Activated CD4-positive, alpha-beta memory T cell treated with anti-CD3 and anti-CD28 coated beads for 36 hours (primary cell): ENCODE measurements around the gene CUEDC1. TPM values are rescaled to one million over a fixed set of nuclear protein-coding genes. Genes with fewer than 3 reads are reported as not detected.

Experiments used
- CTCF ChIA-PET: fragments of 350-600 bp; sonication (Branson Sonifier 250); formaldehyde crosslinking; loops from one replicate; lab custom pipeline; 2021; ENCODE audit warnings: antibody characterized with exemption, inconsistent platforms; lab: Charles Lee
- POLR2A ChIA-PET: fragments of 350-600 bp; sonication (Branson Sonifier 250); formaldehyde crosslinking; loops from one replicate; lab custom pipeline; 2021; ENCODE audit warnings: antibody characterized with exemption; lab: Charles Lee
- DNase-seq: peaks from one replicate; pipeline ENCODE4 v3.0.0-alpha.2; 2020
- H3K27ac Mint-ChIP-seq: one replicate; pipeline ENCODE4 v1.8.0; 2021; ENCODE audit warnings: mixed read lengths
- H3K27me3 Mint-ChIP-seq: one replicate; pipeline ENCODE4 v1.8.0; 2021; ENCODE audit warnings: mixed read lengths
- H3K36me3 Mint-ChIP-seq: one replicate; pipeline ENCODE4 v1.8.0; 2021; ENCODE audit warnings: mixed read lengths
- H3K4me1 Mint-ChIP-seq: one replicate; pipeline ENCODE4 v1.8.0; 2021; ENCODE audit warnings: low read depth, mixed read lengths
- H3K4me3 Mint-ChIP-seq: one replicate; pipeline ENCODE4 v1.8.0; 2021; ENCODE audit warnings: mild to moderate bottlenecking, mixed read lengths
- H3K9me3 Mint-ChIP-seq: one replicate; pipeline ENCODE4 v1.8.0; 2021; ENCODE audit warnings: mixed read lengths
- intact Hi-C: fragments of 100-400 bp; cut with micrococcal nuclease; formaldehyde crosslinking; loops from one replicate; pipeline ENCODE4 v1.15.1; 2023
- total RNA-seq, 2 experiments: library from RNA; stranded (reverse); gene quantifications; one replicate each; pipeline ENCODE4 v1.2.3, GENCODE V29; 2021

Gene CUEDC1
- total RNA-seq, 2 experiments from 2014 or later, result 0.29 to 0.36 TPM

GRCh38 chr17:57994436-57994835 lies 39.2 kb upstream of the CUEDC1 start:
- Mint-ChIP-seq H3K4me3 (no peak overlapping the region), H3K4me1 (peaks cover 64% of the 10 kb centered on the region), H3K9me3 (no peaks in the 10 kb centered on the region), H3K27ac (peak overlapping the region; percentile 3), H3K36me3 (peaks cover 20% of the 10 kb centered on the region), H3K27me3 (no peaks in the 10 kb centered on the region)
- CTCF ChIA-PET, result interaction anchor here (0.7 to 10.7 kb wide), 11 partner anchors 9 to 160 kb away, joined by 3 to 170 read pairs (median 5); partner anchors contain the start of genes MRPS23 and SRSF1
- DNase-seq, result no peak
- POLR2A ChIA-PET, result interaction anchor here (0.7 to 3.7 kb wide), 2 partner anchors 12 to 39 kb away, joined by 3 to 32 read pairs; partner anchors contain the start of genes CUEDC1 and SRSF1
- intact Hi-C loops, result loop anchor here (2.0 kb wide), 1 partner anchor 46 kb away; no protein-coding TSS in a partner anchor

GRCh38 chr17:57993471-57994365 lies 38.5 kb upstream of the CUEDC1 start:
- no peak overlapping the region for H3K4me3 Mint-ChIP-seq
- no peak overlapping the region for H3K27ac Mint-ChIP-seq
- peaks cover 14% of the 10 kb centered on the region for H3K36me3 Mint-ChIP-seq
- CTCF ChIA-PET, result interaction anchor here (0.6 to 10.7 kb wide), 9 partner anchors 9 to 192 kb away, joined by 3 to 170 read pairs (median 5); partner anchors contain the start of genes MRPS23 and SRSF1
- DNase-seq, result no peak
- POLR2A ChIA-PET, result interaction anchor here (0.7 to 1.1 kb wide), 5 partner anchors 9 to 38 kb away, joined by 3 to 6 read pairs (median 4); partner anchors contain the start of genes CUEDC1 and SRSF1
- H3K9me3 Mint-ChIP-seq, result no peaks in the 10 kb centered on the region
- intact Hi-C loops, result loop anchor here (2.0 kb wide), 1 partner anchor 45 kb away; no protein-coding TSS in a partner anchor
- no peaks in the 10 kb centered on the region for H3K27me3 Mint-ChIP-seq
- peaks cover 64% of the 10 kb centered on the region for H3K4me1 Mint-ChIP-seq

GRCh38 chr17:57991537-57991936 lies 36.3 kb upstream of the CUEDC1 start:
- no peak for DNase-seq
- intact Hi-C loops, result no loop called here
- ChIA-PET POLR2A (interaction anchor here (0.5 to 0.7 kb wide), 2 partner anchors 16 to 152 kb away, joined by 4 to 5 read pairs; partner anchors contain the start of gene SRSF1), CTCF (interaction anchor here (0.7 to 2.4 kb wide), 3 partner anchors 9 to 191 kb away, joined by 3 to 26 read pairs (median 3); no protein-coding TSS in a partner anchor)
- H3K36me3 Mint-ChIP-seq, result peaks cover 2% of the 10 kb centered on the region
- peaks cover 52% of the 10 kb centered on the region for H3K4me1 Mint-ChIP-seq
- no peaks in the 10 kb centered on the region for H3K27me3 Mint-ChIP-seq
- H3K4me3 Mint-ChIP-seq, result no peak overlapping the region
- H3K27ac Mint-ChIP-seq, result no peak overlapping the region
- H3K9me3 Mint-ChIP-seq, result no peaks in the 10 kb centered on the region

- peaks cover 53% of the 10 kb centered on the region for H3K4me1 Mint-ChIP-seq
- ChIA-PET POLR2A (interaction anchor here (1.2 to 2.8 kb wide), 6 partner anchors 9 to 140 kb away, joined by 3 to 26 read pairs (median 5); partner anchors contain the start of genes MRPS23 and SRSF1), CTCF (interaction anchor here (1.1 to 2.4 kb wide), 7 partner anchors 10 to 133 kb away, joined by 3 to 26 read pairs (median 4); partner anchors contain the start of gene SRSF1)
- no peaks in the 10 kb centered on the region for H3K27me3 Mint-ChIP-seq
- no peaks in the 10 kb centered on the region for H3K9me3 Mint-ChIP-seq
- no peak for DNase-seq
- H3K36me3 Mint-ChIP-seq, result no peaks in the 10 kb centered on the region
- H3K4me3 Mint-ChIP-seq, result no peak overlapping the region
- intact Hi-C loops, result no loop called here
- H3K27ac Mint-ChIP-seq, result peak overlapping the region; percentile 87
Observed at GRCh38 chr17:57990037-57990436, 34.8 kb upstream of the CUEDC1 start.

- no peaks in the 10 kb centered on the region for H3K36me3 Mint-ChIP-seq
- H3K4me1 Mint-ChIP-seq, result peaks cover 53% of the 10 kb centered on the region
- no peaks in the 10 kb centered on the region for H3K9me3 Mint-ChIP-seq
- peak overlapping the region; percentile 85 for H3K4me3 Mint-ChIP-seq
- POLR2A ChIA-PET, result interaction anchor here (0.9 to 2.8 kb wide), 11 partner anchors 9 to 356 kb away, joined by 3 to 26 read pairs (median 4); partner anchors contain the start of genes MRPS23 and SRSF1
- peak overlapping the region; percentile 87 for H3K27ac Mint-ChIP-seq
- DNase-seq, result peak; percentile 75
- intact Hi-C loops, result loop anchor here (1.0 to 5.0 kb wide), 2 partner anchors 94 to 138 kb away; partner anchors contain the start of genes DYNLL2 and MRPS23
- CTCF ChIA-PET, result interaction anchor here (0.6 to 2.4 kb wide), 6 partner anchors 9 to 96 kb away, joined by 3 to 26 read pairs (median 4); no protein-coding TSS in a partner anchor
- no peaks in the 10 kb centered on the region for H3K27me3 Mint-ChIP-seq
Observed at GRCh38 chr17:57988301-57989250, 33.4 kb upstream of the CUEDC1 start.

GRCh38 chr17:57987581-57988300 lies 32.5 kb upstream of the CUEDC1 start, which contains the start of gene VEZF1:
TSS of gene VEZF1 (minus strand) at chr17:57988254. CDS start at chr17:57988111, 143 bp downstream.
- intact Hi-C loops, result loop anchor here (1.0 to 5.0 kb wide), 4 partner anchors 8 to 137 kb away; partner anchors contain the start of genes DYNLL2, MRPS23 and SRSF1
- Mint-ChIP-seq H3K4me1 (peaks cover 56% of the 10 kb centered on the region), H3K27ac (peak within 1 kb of the TSS; percentile 87), H3K9me3 (no peaks in the 10 kb centered on the region), H3K27me3 (no peaks in the 10 kb centered on the region), H3K36me3 (no peaks in the 10 kb centered on the region), H3K4me3 (peak within 1 kb of the TSS; percentile 89)
- POLR2A ChIA-PET, result interaction anchor here (0.9 to 2.8 kb wide), 10 partner anchors 9 to 357 kb away, joined by 3 to 26 read pairs (median 4); partner anchors contain the start of gene SRSF1
- CTCF ChIA-PET, result interaction anchor here (0.8 to 2.7 kb wide), 7 partner anchors 8 to 126 kb away, joined by 3 to 14 read pairs (median 5); no protein-coding TSS in a partner anchor
- DNase-seq, result peak; percentile 82

GRCh38 chr17:57986841-57987580 lies 31.8 kb upstream of the CUEDC1 start:
- Mint-ChIP-seq H3K4me1 (peaks cover 60% of the 10 kb centered on the region), H3K9me3 (no peaks in the 10 kb centered on the region), H3K27me3 (no peaks in the 10 kb centered on the region), H3K36me3 (peaks cover 5% of the 10 kb centered on the region), H3K4me3 (peak overlapping the region; percentile 89), H3K27ac (peak overlapping the region; percentile 86)
- CTCF ChIA-PET, result interaction anchor here (0.7 to 2.7 kb wide), 13 partner anchors 9 to 137 kb away, joined by 3 to 21 read pairs (median 6); partner anchors contain the start of genes CUEDC1 and MRPS23
- POLR2A ChIA-PET, result interaction anchor here (1.0 to 1.8 kb wide), 4 partner anchors 14 to 107 kb away, joined by 3 to 10 read pairs (median 6); partner anchors contain the start of gene SRSF1
- intact Hi-C loops, result loop anchor here (1.0 to 5.0 kb wide), 3 partner anchors 8 to 95 kb away; partner anchors contain the start of genes DYNLL2 and SRSF1
- peak; percentile 60 for DNase-seq

- no peaks in the 10 kb centered on the region for H3K9me3 Mint-ChIP-seq
- CTCF ChIA-PET, result interaction anchor here (0.6 to 2.7 kb wide), 10 partner anchors 10 to 134 kb away, joined by 3 to 21 read pairs (median 6); partner anchors contain the start of gene CUEDC1
Observed at GRCh38 chr17:57985675-57985974, 30.4 kb upstream of the CUEDC1 start.

GRCh38 chr17:57984936-57985674 lies 29.9 kb upstream of the CUEDC1 start:
- Mint-ChIP-seq H3K27ac (no peak overlapping the region), H3K36me3 (peaks cover 14% of the 10 kb centered on the region), H3K27me3 (no peaks in the 10 kb centered on the region), H3K4me3 (no peak overlapping the region), H3K4me1 (peaks cover 67% of the 10 kb centered on the region), H3K9me3 (no peaks in the 10 kb centered on the region)
- intact Hi-C loops, result loop anchor here (5.0 kb wide), 1 partner anchor 97 kb away; the partner anchor contains the start of gene DYNLL2
- no peak for DNase-seq
- ChIA-PET POLR2A (interaction anchor here (0.8 to 1.2 kb wide), 2 partner anchors 8 to 136 kb away, joined by 5 to 6 read pairs; partner anchors contain the start of gene MRPS23), CTCF (interaction anchor here (0.9 to 2.7 kb wide), 7 partner anchors 10 to 127 kb away, joined by 3 to 14 read pairs (median 6); no protein-coding TSS in a partner anchor)

More at GRCh38 chr17:57985675-57985974, 30.4 kb upstream of the CUEDC1 start:
- H3K36me3 Mint-ChIP-seq, result peaks cover 12% of the 10 kb centered on the region
- POLR2A ChIA-PET, result interaction anchor here (1.2 kb wide), 1 partner anchor 136 kb away, joined by 6 read pairs; the partner anchor contains the start of gene MRPS23
- H3K27me3 Mint-ChIP-seq, result no peaks in the 10 kb centered on the region
- no peak for DNase-seq
- H3K27ac Mint-ChIP-seq, result no peak overlapping the region
- peaks cover 64% of the 10 kb centered on the region for H3K4me1 Mint-ChIP-seq
- intact Hi-C loops, result loop anchor here (5.0 kb wide), 1 partner anchor 97 kb away; the partner anchor contains the start of gene DYNLL2
- no peak overlapping the region for H3K4me3 Mint-ChIP-seq
